Measurements from ENCODE around the gene PCDHA13. TPM values are rescaled to one million over a fixed set of nuclear protein-coding genes. Genes with fewer than 3 reads are reported as not detected.

PCDHA13 gene
- total and polyA plus RNA-seq, 10 of the 15 experiments (the other 5 are each of a cell fraction or from before 2014, with no cell fraction given) = not detected

DNA sequence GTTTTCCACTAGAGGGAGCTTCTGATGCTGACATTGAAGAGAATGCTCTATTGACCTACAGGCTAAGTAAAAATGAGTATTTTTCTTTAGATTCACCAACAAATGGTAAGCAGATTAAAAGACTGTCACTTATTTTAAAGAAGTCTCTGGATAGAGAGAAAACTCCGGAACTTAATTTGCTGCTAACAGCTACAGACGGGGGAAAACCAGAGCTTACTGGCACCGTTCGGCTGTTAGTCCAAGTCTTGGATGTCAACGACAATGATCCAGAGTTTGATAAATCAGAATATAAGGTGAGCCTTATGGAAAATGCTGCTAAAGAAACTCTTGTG lies 12.4 kb upstream of the PCDHA13 start (continued):
- TF ChIP-seq MYC (IDR thresholded peaks at IDR 0.05; ENCODE audit: insufficient read depth, insufficient read length, insufficient replicate concordance, low read length, severe bottlenecking) (no peak), MEF2A (IDR thresholded peaks at IDR 0.05; ENCODE audit: insufficient read depth, low read depth, low read length) (no peak)

DNA sequence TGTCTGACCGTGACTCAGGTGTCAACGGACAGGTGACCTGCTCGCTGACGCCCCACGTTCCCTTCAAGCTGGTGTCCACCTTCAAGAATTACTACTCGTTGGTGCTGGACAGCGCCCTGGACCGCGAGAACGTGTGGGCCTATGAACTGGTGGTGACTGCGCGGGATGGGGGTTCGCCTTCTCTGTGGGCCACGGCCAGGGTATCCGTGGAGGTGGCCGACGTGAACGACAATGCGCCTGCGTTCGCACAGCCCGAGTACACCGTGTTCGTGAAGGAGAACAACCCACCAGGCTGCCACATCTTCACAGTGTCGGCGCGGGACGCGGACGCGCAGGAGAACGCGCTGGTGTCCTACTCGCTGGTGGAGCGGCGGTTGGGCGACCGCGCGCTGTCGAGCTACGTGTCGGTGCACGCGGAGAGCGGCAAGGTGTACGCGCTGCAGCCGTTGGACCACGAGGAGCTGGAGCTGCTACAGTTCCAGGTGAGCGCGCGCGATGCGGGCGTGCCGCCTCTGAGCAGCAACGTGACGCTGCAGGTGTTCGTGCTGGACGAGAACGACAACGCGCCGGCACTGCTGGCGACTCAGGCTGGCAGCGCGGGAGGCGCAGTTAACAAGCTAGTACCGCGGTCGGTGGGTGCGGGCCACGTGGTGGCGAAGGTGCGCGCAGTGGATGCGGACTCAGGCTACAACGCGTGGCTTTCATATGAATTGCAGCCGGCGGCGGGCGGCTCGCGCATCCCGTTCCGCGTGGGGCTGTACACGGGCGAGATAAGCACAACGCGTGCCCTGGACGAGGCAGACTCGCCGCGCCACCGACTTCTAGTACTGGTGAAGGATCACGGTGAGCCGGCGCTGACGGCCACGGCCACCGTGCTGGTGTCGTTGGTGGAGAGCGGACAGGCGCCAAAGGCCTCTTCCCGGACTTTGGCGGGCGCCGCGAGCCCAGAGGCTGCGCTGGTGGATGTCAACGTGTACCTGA lies 11.4 kb upstream of the PCDHA13 start:
- WGBS (ENCODE audit: insufficient coverage, insufficient replicate concordance, low lambda C conversion rate, missing lambda C conversion rate) = 88% methylated on average over 111 of the region's 114 CpGs
- Histone ChIP-seq H3K79me2 (ENCODE audit: control insufficient read depth, insufficient read depth, low read length) (no peaks in the 10 kb centered on the region), H3K36me3 (ENCODE audit: control insufficient read depth in 2 of 2, insufficient read depth in 2 of 2, low read length in 1 of 2) (no peaks in the 10 kb centered on the region), H3K4me1 (ENCODE audit: control insufficient read depth, insufficient read depth, low read length) (no peaks in the 10 kb centered on the region), H3K4me2 (ENCODE audit: control insufficient read depth, insufficient read depth) (no peak overlapping the region), H3K4me3 (no peak overlapping the region), H3K9me3 (replicated peaks; ENCODE audit: control insufficient read depth, insufficient read depth, low read length) (no peaks in the 10 kb centered on the region; the same call in 1 of the 3 replicates), H2AFZ (ENCODE audit: control insufficient read depth, low read depth, low read length) (no peak overlapping the region), H4K20me1 (ENCODE audit: control insufficient read depth, insufficient read depth) (no peaks in the 10 kb centered on the region), H3K27ac (ENCODE audit: control insufficient read depth, insufficient read depth) (no peak overlapping the region), H3K9ac (ENCODE audit: control insufficient read depth, insufficient read depth, low read length) (no peak overlapping the region), H3K27me3 (replicated peaks in 1 of 2; ENCODE audit: control insufficient read depth in 2 of 2, insufficient read depth in 2 of 2, low read length in 1 of 2) (no peaks in the 10 kb centered on the region)
- FAIRE-seq = no peak
- CTCF ChIA-PET = no interaction called here
- intact Hi-C loops (cut with micrococcal nuclease; ENCODE audit: unreplicated experiment) = no loop called here
- SMC1A ChIA-PET (ENCODE audit: uncharacterized antibody, unreplicated experiment) = no interaction called here
- no TSS peak for BruUV-seq (replicated peaks)
- no peak for DNase-seq (ENCODE audit: low read depth, low spot score)
- POLR2A ChIA-PET = no interaction called here
- in situ Hi-C loops (cut with MboI) = no loop called here
- no peak for ATAC-seq
- RAD21 ChIA-PET (ENCODE audit: unreplicated experiment) = no interaction called here
- TF ChIP-seq FOS (IDR thresholded peaks at IDR 0.05; ENCODE audit: borderline replicate concordance, extremely low read depth, insufficient read length) (no peak), PML (IDR thresholded peaks at IDR 0.05; ENCODE audit: low read length) (no peak), STAT1 (conservative IDR thresholded peaks at IDR 0.05) (no peak), CREM (IDR thresholded peaks at IDR 0.05; ENCODE audit: low read depth) (no peak), POU2F2 (IDR thresholded peaks at IDR 0.05; ENCODE audit: borderline replicate concordance, low read depth, low read length) (no peak), RAD51 (IDR thresholded peaks at IDR 0.05) (no peak), FOXK2 (IDR thresholded peaks at IDR 0.05) (no peak), SIN3A (IDR thresholded peaks at IDR 0.05; ENCODE audit: low read depth, low read length) (no peak), IKZF1 (conservative IDR thresholded peaks at IDR 0.05) (no peak), JUNB (IDR thresholded peaks at IDR 0.05) (no peak), DPF2 (IDR thresholded peaks at IDR 0.05) (no peak), CBX3 (IDR thresholded peaks at IDR 0.05; ENCODE audit: borderline replicate concordance, low read depth) (no peak)
- TF ChIP-seq, protein P1, sequence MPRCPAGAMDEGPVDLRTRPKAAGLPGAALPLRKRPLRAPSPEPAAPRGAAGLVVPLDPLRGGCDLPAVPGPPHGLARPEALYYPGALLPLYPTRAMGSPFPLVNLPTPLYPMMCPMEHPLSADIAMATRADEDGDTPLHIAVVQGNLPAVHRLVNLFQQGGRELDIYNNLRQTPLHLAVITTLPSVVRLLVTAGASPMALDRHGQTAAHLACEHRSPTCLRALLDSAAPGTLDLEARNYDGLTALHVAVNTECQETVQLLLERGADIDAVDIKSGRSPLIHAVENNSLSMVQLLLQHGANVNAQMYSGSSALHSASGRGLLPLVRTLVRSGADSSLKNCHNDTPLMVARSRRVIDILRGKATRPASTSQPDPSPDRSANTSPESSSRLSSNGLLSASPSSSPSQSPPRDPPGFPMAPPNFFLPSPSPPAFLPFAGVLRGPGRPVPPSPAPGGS (IDR thresholded peaks at IDR 0.05; ENCODE audit: borderline replicate concordance, insufficient read depth, low read depth, low read length, poor library complexity, severe bottlenecking) = no peak
- TF ChIP-seq, protein P2, sequence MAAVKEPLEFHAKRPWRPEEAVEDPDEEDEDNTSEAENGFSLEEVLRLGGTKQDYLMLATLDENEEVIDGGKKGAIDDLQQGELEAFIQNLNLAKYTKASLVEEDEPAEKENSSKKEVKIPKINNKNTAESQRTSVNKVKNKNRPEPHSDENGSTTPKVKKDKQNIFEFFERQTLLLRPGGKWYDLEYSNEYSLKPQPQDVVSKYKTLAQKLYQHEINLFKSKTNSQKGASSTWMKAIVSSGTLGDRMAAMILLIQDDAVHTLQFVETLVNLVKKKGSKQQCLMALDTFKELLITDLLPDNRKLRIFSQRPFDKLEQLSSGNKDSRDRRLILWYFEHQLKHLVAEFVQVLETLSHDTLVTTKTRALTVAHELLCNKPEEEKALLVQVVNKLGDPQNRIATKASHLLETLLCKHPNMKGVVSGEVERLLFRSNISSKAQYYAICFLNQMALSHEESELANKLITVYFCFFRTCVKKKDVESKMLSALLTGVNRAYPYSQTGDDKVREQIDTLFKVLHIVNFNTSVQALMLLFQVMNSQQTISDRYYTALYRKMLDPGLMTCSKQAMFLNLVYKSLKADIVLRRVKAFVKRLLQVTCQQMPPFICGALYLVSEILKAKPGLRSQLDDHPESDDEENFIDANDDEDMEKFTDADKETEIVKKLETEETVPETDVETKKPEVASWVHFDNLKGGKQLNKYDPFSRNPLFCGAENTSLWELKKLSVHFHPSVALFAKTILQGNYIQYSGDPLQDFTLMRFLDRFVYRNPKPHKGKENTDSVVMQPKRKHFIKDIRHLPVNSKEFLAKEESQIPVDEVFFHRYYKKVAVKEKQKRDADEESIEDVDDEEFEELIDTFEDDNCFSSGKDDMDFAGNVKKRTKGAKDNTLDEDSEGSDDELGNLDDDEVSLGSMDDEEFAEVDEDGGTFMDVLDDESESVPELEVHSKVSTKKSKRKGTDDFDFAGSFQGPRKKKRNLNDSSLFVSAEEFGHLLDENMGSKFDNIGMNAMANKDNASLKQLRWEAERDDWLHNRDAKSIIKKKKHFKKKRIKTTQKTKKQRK (IDR thresholded peaks at IDR 0.05; ENCODE audit: low read depth, low read length) = no peak
- TF ChIP-seq, protein P3, sequence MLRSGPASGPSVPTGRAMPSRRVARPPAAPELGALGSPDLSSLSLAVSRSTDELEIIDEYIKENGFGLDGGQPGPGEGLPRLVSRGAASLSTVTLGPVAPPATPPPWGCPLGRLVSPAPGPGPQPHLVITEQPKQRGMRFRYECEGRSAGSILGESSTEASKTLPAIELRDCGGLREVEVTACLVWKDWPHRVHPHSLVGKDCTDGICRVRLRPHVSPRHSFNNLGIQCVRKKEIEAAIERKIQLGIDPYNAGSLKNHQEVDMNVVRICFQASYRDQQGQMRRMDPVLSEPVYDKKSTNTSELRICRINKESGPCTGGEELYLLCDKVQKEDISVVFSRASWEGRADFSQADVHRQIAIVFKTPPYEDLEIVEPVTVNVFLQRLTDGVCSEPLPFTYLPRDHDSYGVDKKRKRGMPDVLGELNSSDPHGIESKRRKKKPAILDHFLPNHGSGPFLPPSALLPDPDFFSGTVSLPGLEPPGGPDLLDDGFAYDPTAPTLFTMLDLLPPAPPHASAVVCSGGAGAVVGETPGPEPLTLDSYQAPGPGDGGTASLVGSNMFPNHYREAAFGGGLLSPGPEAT (IDR thresholded peaks at IDR 0.05; ENCODE audit: low read depth) = no peak
